Memory B cell (primary cell): ENCODE measurements around the gene TRAFD1.
A peak's percentile ranks its signal among the peaks of the same experiment; 100 is the strongest.
"Not testable (repeated sequence)": the region's sequence is repeated elsewhere in the genome, so short reads cannot be mapped to it uniquely, and the experiment has no call there.

Experiments
- ATAC-seq: fragments of 150-1000 bp; cut with Tn5 transposase; 2 replicates; pipeline ENCODE4 v1.10.0; 2021; ENCODE audit warnings: low read depth, mild to moderate bottlenecking, moderate library complexity
- DNase-seq, 2 donors: peaks; one replicate each; pipeline ENCODE4 v3.0.0; 2022; ENCODE audit warnings: low spot score in 2 of 2
- H3K27ac Mint-ChIP-seq: one replicate; pipeline ENCODE4 v1.8.0; 2022; ENCODE audit warnings: mild to moderate bottlenecking, moderate library complexity, mixed read lengths
- H3K27me3 Mint-ChIP-seq: one replicate; pipeline ENCODE4 v1.8.0; 2022; ENCODE audit warnings: mixed read lengths
- H3K36me3 Mint-ChIP-seq: one replicate; pipeline ENCODE4 v1.8.0; 2022; ENCODE audit warnings: mild to moderate bottlenecking, mixed read lengths
- H3K4me1 Mint-ChIP-seq: one replicate; pipeline ENCODE4 v1.8.0; 2022; ENCODE audit warnings: mixed read lengths
- H3K4me3 Mint-ChIP-seq: one replicate; pipeline ENCODE4 v1.8.0; 2022; ENCODE audit warnings: mild to moderate bottlenecking, moderate library complexity, mixed read lengths
- H3K9me3 Mint-ChIP-seq: one replicate; pipeline ENCODE4 v1.8.0; 2022; ENCODE audit warnings: mixed read lengths

The TRAFD1 gene

GRCh38 chr12:112126911-112127310, 1.6 kb downstream of the TRAFD1 start:
- peaks cover 17% of the 10 kb centered on the region for H3K4me1 Mint-ChIP-seq
- H3K4me3 Mint-ChIP-seq = peak overlapping the region; percentile 78
- no peaks in the 10 kb centered on the region for H3K27me3 Mint-ChIP-seq
- ATAC-seq = no peak
- H3K27ac Mint-ChIP-seq = peak overlapping the region; percentile 3
- no peaks in the 10 kb centered on the region for H3K9me3 Mint-ChIP-seq
- no peak for DNase-seq
- no peaks in the 10 kb centered on the region for H3K36me3 Mint-ChIP-seq

GRCh38 chr12:112130441-112130998, 5.2 kb downstream of the TRAFD1 start:
- ATAC-seq (peak; percentile 80), DNase-seq (peak in 1 of 2 donors; percentile 5)
- Mint-ChIP-seq H3K27me3 (no peaks in the 10 kb centered on the region), H3K4me1 (peaks cover 19% of the 10 kb centered on the region), H3K27ac (peak overlapping the region; percentile 90), H3K36me3 (peaks cover 4% of the 10 kb centered on the region), H3K9me3 (no peaks in the 10 kb centered on the region), H3K4me3 (peak overlapping the region; percentile 76)

DNA sequence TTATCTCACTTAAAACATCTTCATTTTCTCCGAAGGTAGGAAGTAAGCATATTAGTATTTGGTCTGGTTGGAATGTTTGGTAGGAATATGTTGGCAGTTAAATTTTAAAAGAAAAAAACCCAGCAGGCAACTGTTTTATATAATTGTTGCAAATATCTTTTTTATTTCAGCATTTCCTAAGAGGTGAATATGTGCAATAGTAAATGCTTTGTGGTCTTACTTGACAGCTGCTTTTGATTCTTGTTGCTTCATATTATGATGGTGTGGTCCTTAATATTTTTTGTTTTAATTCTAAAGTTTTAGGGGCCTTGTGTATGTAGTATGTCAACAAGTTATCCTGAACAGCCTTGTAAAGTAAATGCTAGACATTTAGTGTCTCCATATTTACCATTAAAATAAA, 6.3 kb downstream of the TRAFD1 start:
- Mint-ChIP-seq H3K4me1 (peaks cover 16% of the 10 kb centered on the region), H3K4me3 (no peak overlapping the region), H3K9me3 (no peaks in the 10 kb centered on the region), H3K36me3 (peaks cover 5% of the 10 kb centered on the region), H3K27me3 (no peaks in the 10 kb centered on the region), H3K27ac (peak overlapping the region; percentile 90)
- ATAC-seq (no peak), DNase-seq (no peak)

GRCh38 chr12:112133418-112133817, 8.1 kb downstream of the TRAFD1 start:
- no peak overlapping the region for H3K27ac Mint-ChIP-seq
- peaks cover 12% of the 10 kb centered on the region for H3K4me1 Mint-ChIP-seq
- H3K36me3 Mint-ChIP-seq = peaks cover 5% of the 10 kb centered on the region
- H3K4me3 Mint-ChIP-seq = no peak overlapping the region
- no peaks in the 10 kb centered on the region for H3K9me3 Mint-ChIP-seq
- DNase-seq (no peak), ATAC-seq (no peak)
- H3K27me3 Mint-ChIP-seq = no peaks in the 10 kb centered on the region

GRCh38 chr12:112134731-112135130, 9.4 kb downstream of the TRAFD1 start:
- no peaks in the 10 kb centered on the region for H3K27me3 Mint-ChIP-seq
- H3K4me1 Mint-ChIP-seq = peaks cover 8% of the 10 kb centered on the region
- H3K27ac Mint-ChIP-seq = no peak overlapping the region
- no peaks in the 10 kb centered on the region for H3K9me3 Mint-ChIP-seq
- DNase-seq (no peak), ATAC-seq (no peak)
- peaks cover 8% of the 10 kb centered on the region for H3K36me3 Mint-ChIP-seq
- H3K4me3 Mint-ChIP-seq = no peak overlapping the region

GRCh38 chr12:112140728-112141127, 15.4 kb downstream of the TRAFD1 start:
- Mint-ChIP-seq H3K9me3 (no peaks in the 10 kb centered on the region), H3K4me3 (no peak overlapping the region), H3K27ac (no peak overlapping the region), H3K4me1 (peaks cover 3% of the 10 kb centered on the region), H3K27me3 (no peaks in the 10 kb centered on the region), H3K36me3 (peaks cover 23% of the 10 kb centered on the region)
- ATAC-seq = no peak
- DNase-seq = no peak

DNA sequence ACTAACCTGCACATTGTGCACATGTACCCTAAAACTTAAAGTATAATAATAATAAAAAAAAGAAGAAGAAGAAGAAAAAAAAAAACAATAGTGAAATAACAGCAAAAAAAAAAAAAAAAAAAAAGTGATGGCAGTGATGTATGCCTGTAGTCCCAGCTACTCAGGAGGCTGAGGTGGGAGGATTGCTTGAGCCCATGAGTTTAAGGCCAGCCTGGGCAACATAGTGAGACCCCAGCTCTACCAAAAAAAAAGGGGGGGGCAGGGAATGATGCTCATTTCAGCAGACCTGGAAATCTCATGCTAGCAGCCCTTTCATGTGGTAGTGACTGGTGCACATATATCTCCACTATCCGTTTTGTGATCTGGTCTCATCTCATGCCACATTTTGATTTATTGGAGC, 20.8 kb downstream of the TRAFD1 start:
- Mint-ChIP-seq H3K9me3 (no peaks in the 10 kb centered on the region), H3K27me3 (no peaks in the 10 kb centered on the region), H3K4me3 (no peak overlapping the region), H3K36me3 (peaks cover 23% of the 10 kb centered on the region), H3K4me1 (peaks cover 10% of the 10 kb centered on the region), H3K27ac (peak overlapping the region; percentile 86)
- no peak for DNase-seq
- no peak for ATAC-seq

DNA sequence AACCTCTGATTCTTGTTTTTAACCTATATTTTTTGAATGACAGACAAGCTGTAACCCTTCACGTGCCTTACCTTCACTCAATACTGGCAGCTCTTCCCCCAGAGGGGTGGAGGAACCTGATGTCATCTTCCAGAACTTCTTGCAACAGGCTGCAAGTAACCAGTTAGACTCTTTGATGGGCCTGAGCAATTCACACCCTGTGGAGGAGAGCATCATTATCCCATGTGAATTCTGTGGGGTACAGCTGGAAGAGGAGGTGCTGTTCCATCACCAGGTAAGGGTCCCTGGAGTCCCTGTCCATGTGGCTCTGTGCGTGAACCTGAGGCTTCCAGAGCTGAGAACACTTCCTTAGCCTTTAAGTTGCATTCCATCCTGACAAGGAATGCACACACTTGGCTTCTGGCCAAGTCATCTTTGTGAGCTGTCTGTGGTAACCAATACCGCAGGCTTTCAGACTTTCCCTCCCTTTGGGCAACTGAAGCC, 22.7 kb downstream of the TRAFD1 start:
- Mint-ChIP-seq H3K36me3 (peaks cover 31% of the 10 kb centered on the region), H3K27me3 (no peaks in the 10 kb centered on the region), H3K4me3 (no peak overlapping the region), H3K27ac (peak overlapping the region; percentile 81), H3K4me1 (peaks cover 10% of the 10 kb centered on the region), H3K9me3 (no peaks in the 10 kb centered on the region)
- DNase-seq (no peak), ATAC-seq (no peak)

GRCh38 chr12:112149596-112149995, 24.2 kb downstream of the TRAFD1 start:
- ATAC-seq = no peak
- peaks cover 10% of the 10 kb centered on the region for H3K4me1 Mint-ChIP-seq
- DNase-seq = no peak
- no peaks in the 10 kb centered on the region for H3K9me3 Mint-ChIP-seq
- no peaks in the 10 kb centered on the region for H3K27me3 Mint-ChIP-seq
- H3K36me3 Mint-ChIP-seq = peaks cover 37% of the 10 kb centered on the region
- H3K4me3 Mint-ChIP-seq = no peak overlapping the region
- H3K27ac Mint-ChIP-seq = peak overlapping the region; percentile 47

DNA sequence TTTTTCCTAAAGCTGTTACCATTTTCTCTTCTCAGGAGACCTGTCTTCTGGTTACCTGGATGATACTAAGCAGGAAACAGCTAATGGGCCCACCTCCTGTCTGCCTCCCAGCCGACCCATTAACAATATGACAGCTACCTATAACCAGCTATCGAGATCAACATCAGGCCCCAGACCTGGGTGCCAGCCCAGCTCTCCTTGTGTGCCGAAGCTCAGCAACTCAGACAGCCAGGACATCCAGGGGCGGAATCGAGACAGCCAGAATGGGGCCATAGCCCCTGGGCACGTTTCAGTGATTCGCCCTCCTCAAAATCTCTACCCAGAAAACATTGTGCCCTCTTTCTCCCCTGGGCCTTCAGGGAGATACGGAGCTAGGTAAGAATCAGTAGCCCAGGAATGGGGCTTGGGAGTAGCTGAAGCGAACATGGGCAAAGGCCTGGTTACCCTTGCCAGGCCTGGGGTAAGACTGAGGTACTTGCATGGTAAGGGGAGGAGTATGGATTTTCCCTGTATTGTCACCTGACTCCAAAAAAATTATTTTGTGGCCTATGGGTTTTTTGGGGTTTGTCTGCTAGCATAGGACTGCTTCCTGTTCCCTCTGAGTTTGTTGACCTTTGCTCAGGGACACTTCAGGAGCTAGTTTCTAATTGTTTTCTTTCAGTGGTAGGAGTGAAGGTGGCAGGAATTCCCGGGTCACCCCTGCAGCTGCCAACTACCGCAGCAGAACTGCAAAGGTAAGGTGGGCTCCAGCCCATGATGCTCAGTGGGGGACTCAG, 26.6 kb downstream of the TRAFD1 start:
- Mint-ChIP-seq H3K36me3 (peaks cover 44% of the 10 kb centered on the region), H3K27me3 (no peaks in the 10 kb centered on the region), H3K4me1 (peaks cover 11% of the 10 kb centered on the region), H3K4me3 (no peak overlapping the region), H3K9me3 (peaks cover 8% of the 10 kb centered on the region), H3K27ac (peak overlapping the region; percentile 22)
- no peak for ATAC-seq
- no peak for DNase-seq

GRCh38 chr12:112153181-112153892, 28.0 kb downstream of the TRAFD1 start:
- H3K4me3 Mint-ChIP-seq = no peak overlapping the region
- H3K27me3 Mint-ChIP-seq = no peaks in the 10 kb centered on the region
- H3K4me1 Mint-ChIP-seq = peaks cover 18% of the 10 kb centered on the region
- ATAC-seq (no peak), DNase-seq (no peak)
- H3K27ac Mint-ChIP-seq = peak overlapping the region; percentile 22
- peaks cover 15% of the 10 kb centered on the region for H3K9me3 Mint-ChIP-seq
- peaks cover 54% of the 10 kb centered on the region for H3K36me3 Mint-ChIP-seq

GRCh38 chr12:112153893-112154219, 28.5 kb downstream of the TRAFD1 start:
- ATAC-seq = no peak
- Mint-ChIP-seq H3K27ac (peak overlapping the region; percentile 17), H3K4me1 (peaks cover 21% of the 10 kb centered on the region), H3K4me3 (no peak overlapping the region), H3K9me3 (peaks cover 15% of the 10 kb centered on the region), H3K36me3 (peaks cover 53% of the 10 kb centered on the region), H3K27me3 (no peaks in the 10 kb centered on the region)
- no peak for DNase-seq

DNA sequence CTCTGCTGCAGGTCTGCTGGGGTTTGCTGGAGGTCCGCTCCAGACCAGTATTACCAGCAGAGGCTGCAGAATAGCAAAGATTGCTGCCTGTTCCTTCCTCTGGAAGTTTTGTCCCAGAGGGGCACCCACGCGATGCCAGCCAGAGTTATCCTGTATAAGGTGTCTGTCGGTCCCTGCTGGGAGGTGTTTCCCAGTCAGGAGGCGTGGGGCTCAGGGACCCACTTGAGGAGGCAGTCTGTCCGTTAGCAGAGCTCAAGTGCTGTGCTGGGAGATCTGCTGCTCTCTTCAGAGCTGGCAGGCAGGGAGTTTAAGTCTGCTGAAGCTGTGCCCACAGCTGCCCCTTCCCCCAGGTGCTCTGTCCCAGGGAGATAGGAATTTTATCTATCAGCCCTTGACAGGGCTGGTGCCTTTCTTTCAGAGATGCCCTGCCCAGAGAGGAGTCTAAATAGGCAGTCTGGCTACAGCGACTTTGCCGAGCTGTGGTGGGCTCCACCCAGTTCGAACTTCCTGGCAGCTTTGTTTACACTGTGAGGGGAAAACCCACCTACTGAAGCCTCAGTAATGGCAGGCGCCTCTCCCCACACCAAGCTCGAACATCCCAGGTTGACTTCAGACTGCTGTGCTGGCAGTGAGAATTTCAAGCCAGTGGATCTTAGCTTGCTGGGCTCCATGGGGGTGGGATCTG, 33.2 kb downstream of the TRAFD1 start:
- H3K4me1 Mint-ChIP-seq = peaks cover 33% of the 10 kb centered on the region
- ATAC-seq (peak; percentile 84), DNase-seq (peak; percentile 22 to 37)
- peak overlapping the region; percentile 76 for H3K27ac Mint-ChIP-seq
- H3K36me3 Mint-ChIP-seq = peaks cover 68% of the 10 kb centered on the region
- H3K27me3 Mint-ChIP-seq = not testable (repeated sequence)
- H3K9me3 Mint-ChIP-seq = peaks cover 15% of the 10 kb centered on the region
- H3K4me3 Mint-ChIP-seq = peak overlapping the region; percentile 41

- H3K27ac Mint-ChIP-seq = peak overlapping the region; percentile 76
- peaks cover 33% of the 10 kb centered on the region for H3K4me1 Mint-ChIP-seq
- peaks cover 15% of the 10 kb centered on the region for H3K9me3 Mint-ChIP-seq
- no peaks in the 10 kb centered on the region for H3K27me3 Mint-ChIP-seq
- peak overlapping the region; percentile 41 for H3K4me3 Mint-ChIP-seq
- DNase-seq = no peak
- ATAC-seq = no peak
- H3K36me3 Mint-ChIP-seq = peaks cover 67% of the 10 kb centered on the region
Observed at GRCh38 chr12:112159146-112159541, 33.8 kb downstream of the TRAFD1 start.
